SK-N-SH (cell line): Measurements from ENCODE around the gene SYNGR4. TPM values are rescaled to one million over a fixed set of nuclear protein-coding genes. Genes with fewer than 3 reads are reported as not detected.

ENCODE experiments used
- CTCF ChIA-PET: fragments of 300-600, 350-600 bp; formaldehyde crosslinking; extraction: SDS; loops from one replicate; lab custom pipeline; 2021; lab: Yijun Ruan, JAX
- POLR2A ChIA-PET: fragments of 350-600 bp; sonication (Branson Sonifier 250); formaldehyde crosslinking; extraction: SDS; loops from one replicate; lab custom pipeline; 2020; ENCODE audit warnings: antibody characterized with exemption, inconsistent platforms; lab: Yijun Ruan, JAX
- DNase-seq: peaks from one replicate; pipeline ENCODE4 v3.0.0; 2012
- H2AFZ ChIP-seq: fragments of 200-600 bp; sonication (generic); 2 replicates; pipeline ENCODE4 v1.8.1; 2016; ENCODE audit warnings: antibody characterized with exemption, mild to moderate bottlenecking, low read depth
- H3F3A ChIP-seq: fragments of 200-600 bp; sonication (generic); replicated peaks from 2 replicates; pipeline ENCODE3; 2016; ENCODE audit warnings: antibody characterized with exemption, mild to moderate bottlenecking; ENCODE audit not compliant: insufficient read depth
- H3K27ac ChIP-seq, 2 experiments: fragments of 200-500 bp in 1 of 2; fragments of 200-600 bp in 1 of 2; sonication (Bioruptor generic) in 1 of 2; sonication (generic), shearing (Covaris generic) in 1 of 2; 2 replicates each; pipeline versions ENCODE4 v1.5.1 to v1.6.1; 2014 to 2016; ENCODE audit warnings: low read depth in 2 of 2, inconsistent platforms in 1 of 2, low read length in 1 of 2, mild to moderate bottlenecking in 1 of 2, mixed read lengths in 1 of 2
- H3K27me3 ChIP-seq: fragments of 200-600 bp; sonication (generic), shearing (Covaris generic); 2 replicates; pipeline ENCODE4 v1.6.1; 2016; ENCODE audit warnings: mixed run types; ENCODE audit not compliant: insufficient read depth
- H3K36me3 ChIP-seq, 2 experiments: fragments of 200-500 bp in 1 of 2; fragments of 200-600 bp in 1 of 2; sonication (Bioruptor generic) in 1 of 2; sonication (generic) in 1 of 2; replicated peaks in 1 of 2; 2 replicates each; pipeline versions ENCODE3 to v1.5.1; 2014 to 2016; ENCODE audit warnings: low read length in 1 of 2, mild to moderate bottlenecking in 1 of 2; ENCODE audit not compliant: insufficient read depth in 2 of 2, control insufficient read depth in 1 of 2
- H3K4me1 ChIP-seq, 2 experiments: fragments of 200-500 bp in 1 of 2; fragments of 200-600 bp in 1 of 2; sonication (Bioruptor generic) in 1 of 2; sonication (generic), shearing (Covaris generic) in 1 of 2; 2 replicates each; pipeline versions ENCODE4 v1.5.1 to v1.6.1; 2014 to 2016; ENCODE audit warnings: low read depth in 1 of 2, low read length in 1 of 2, mixed run types in 1 of 2; ENCODE audit not compliant: insufficient read depth in 2 of 2, control insufficient read depth in 1 of 2
- H3K4me2 ChIP-seq: fragments of 200-600 bp; sonication (generic), shearing (Covaris generic); 2 replicates; pipeline ENCODE4 v1.6.1; 2017; ENCODE audit warnings: mixed run types
- H3K4me3 ChIP-seq, 2 experiments: fragments of 200-500 bp in 1 of 2; fragments of 200-600 bp in 1 of 2; sonication (Bioruptor generic) in 1 of 2; sonication (generic), shearing (Covaris generic) in 1 of 2; 2 replicates each; pipeline versions ENCODE4 v1.5.1 to v1.8.1; 2014 to 2016; ENCODE audit warnings: low read depth in 2 of 2, inconsistent platforms in 1 of 2, low read length in 1 of 2, mild to moderate bottlenecking in 1 of 2, mixed read lengths in 1 of 2, moderate library complexity in 1 of 2
- H3K79me2 ChIP-seq: fragments of 200-600 bp; sonication (generic); 2 replicates; pipeline ENCODE4 v1.8.1; 2017; ENCODE audit warnings: mild to moderate bottlenecking; ENCODE audit not compliant: insufficient read depth
- H3K9ac ChIP-seq: fragments of 200-600 bp; sonication (generic); 2 replicates; pipeline ENCODE4 v1.6.1; 2017; ENCODE audit warnings: mixed run types
- H3K9me2 ChIP-seq: fragments of 200-600 bp; sonication (generic); 2 replicates; pipeline ENCODE4 v1.6.1; 2017; ENCODE audit warnings: mixed run types
- H3K9me3 ChIP-seq: fragments of 200-600 bp; sonication (generic); 2 replicates; pipeline ENCODE4 v1.6.1; 2017; ENCODE audit warnings: mixed run types, mild to moderate bottlenecking, moderate library complexity
- H4K20me1 ChIP-seq: fragments of 200-600 bp; sonication (generic); 2 replicates; pipeline ENCODE4 v1.6.1; 2017; ENCODE audit warnings: mild to moderate bottlenecking, mixed run types; ENCODE audit not compliant: insufficient read depth
- CTCF ChIP-seq: fragments of 200-600 bp; sonication (generic); IDR thresholded peaks from 2 replicates; pipeline ENCODE4 v1.6.1; 2017; ENCODE audit warnings: antibody characterized with exemption, mild to moderate bottlenecking, moderate library complexity
- EP300 ChIP-seq, 2 experiments: IDR thresholded peaks; 2 replicates each; pipeline versions ENCODE4 v1.4.0 to v1.6.1; 2012; ENCODE audit warnings: borderline replicate concordance in 1 of 2, low read depth in 1 of 2, low read length in 1 of 2
- EZH2phosphoT487 ChIP-seq: fragments of 200-600 bp; sonication (generic); IDR thresholded peaks from 2 replicates; pipeline ENCODE4 v1.6.1; 2017; ENCODE audit warnings: low read depth, mixed run types, mild to moderate bottlenecking, antibody characterized with exemption, moderate library complexity, borderline replicate concordance
- MAX ChIP-seq: IDR thresholded peaks from 2 replicates; pipeline ENCODE4 v1.4.0; 2012; ENCODE audit warnings: low read depth
- MEF2A ChIP-seq: IDR thresholded peaks from 2 replicates; pipeline ENCODE4 v1.4.0; 2012; ENCODE audit warnings: low read depth, borderline replicate concordance
- NRF1 ChIP-seq: IDR thresholded peaks from 2 replicates; pipeline ENCODE4 v1.6.1; 2012; ENCODE audit warnings: low read depth, mild to moderate bottlenecking, low read length
- RCOR1 ChIP-seq: fragments of 150-350 bp; IDR thresholded peaks from 2 replicates; pipeline ENCODE4 v1.6.1; 2017; ENCODE audit warnings: antibody characterized with exemption, low read length
- REST ChIP-seq: IDR thresholded peaks from 2 replicates; pipeline ENCODE4 v1.6.1; 2012; ENCODE audit warnings: mild to moderate bottlenecking, low read depth, low read length, moderate library complexity
- RXRA ChIP-seq: IDR thresholded peaks from 2 replicates; pipeline ENCODE4 v1.4.0; 2012; ENCODE audit warnings: low read depth, mild to moderate bottlenecking, borderline replicate concordance
- SIN3A ChIP-seq: IDR thresholded peaks from 2 replicates; pipeline ENCODE4 v1.6.1; 2012; ENCODE audit warnings: low read depth, mild to moderate bottlenecking, low read length, moderate library complexity, borderline replicate concordance
- SMC3 ChIP-seq: IDR thresholded peaks from 2 replicates; pipeline ENCODE4 v1.6.1; 2012; ENCODE audit warnings: low read depth, low read length, improper control_type of control experiment
- USF1 ChIP-seq: IDR thresholded peaks from 2 replicates; pipeline ENCODE4 v1.4.0; 2012; ENCODE audit warnings: low read depth, borderline replicate concordance
- YY1 ChIP-seq: IDR thresholded peaks from 2 replicates; pipeline ENCODE4 v1.4.0; 2012; ENCODE audit warnings: low read depth, mild to moderate bottlenecking
- WGBS: methylation state at CpG from one replicate; pipeline ENCODE4 v1.1.6; 2017; ENCODE audit warnings: low lambda C conversion rate; 5-methylcytosine and 5-hydroxymethylcytosine counted together
- polyA plus RNA-seq, 3 experiments: library from polyadenylated mRNA; depleted of rRNA; stranded (reverse); fragments of >200 nt; gene quantifications; 2 replicates each; pipeline ENCODE4 v1.2.3, GENCODE V29; 2012

SYNGR4 gene
- polyA plus RNA-seq, 1 of the 3 experiments (the other 2 are of a cell fraction): 0.08 TPM

- Histone ChIP-seq H3K4me1 (no peaks in the 10 kb centered on the region), H3K4me2 (no peak overlapping the region), H3K9me2 (no peaks in the 10 kb centered on the region), H3K9ac (no peak overlapping the region), H3K27ac (no peak overlapping the region), H3F3A (no peaks in the 10 kb centered on the region), H3K79me2 (no peaks in the 10 kb centered on the region), H3K27me3 (no peaks in the 10 kb centered on the region), H2AFZ (no peak overlapping the region), H3K4me3 (no peak overlapping the region), H4K20me1 (no peaks in the 10 kb centered on the region), H3K9me3 (no peaks in the 10 kb centered on the region), H3K36me3 (no peaks in the 10 kb centered on the region)
- ChIA-PET CTCF (interaction anchor here (0.5 to 3.7 kb wide), 7 partner anchors 9 to 267 kb away, joined by 3 to 14 read pairs (median 3); partner anchors contain the start of gene KDELR1), POLR2A (no interaction called here)
- no peak for DNase-seq
- WGBS: 94% methylated on average over 10 of the region's 10 CpGs
- TF ChIP-seq REST: no peak
- TF ChIP-seq RCOR1: no peak
- no peak for TF ChIP-seq EP300 (IDR thresholded peaks at IDR 0.05; ENCODE audit: borderline replicate concordance in 1 of 2, low read depth in 1 of 2, low read length in 1 of 2)
- TF ChIP-seq NRF1: no peak
- no peak for TF ChIP-seq USF1
- TF ChIP-seq SMC3: no peak
- no peak for TF ChIP-seq EZH2phosphoT487
- TF ChIP-seq YY1: no peak
- no peak for TF ChIP-seq CTCF
- no peak for TF ChIP-seq MAX
- no peak for TF ChIP-seq RXRA
- no peak for TF ChIP-seq SIN3A
- no peak for TF ChIP-seq MEF2A
Observed at GRCh38 chr19:48341515-48342413, 22.4 kb upstream of the SYNGR4 start.
